Measurements from ENCODE around the gene IFI44.

IFI44 gene

DNA sequence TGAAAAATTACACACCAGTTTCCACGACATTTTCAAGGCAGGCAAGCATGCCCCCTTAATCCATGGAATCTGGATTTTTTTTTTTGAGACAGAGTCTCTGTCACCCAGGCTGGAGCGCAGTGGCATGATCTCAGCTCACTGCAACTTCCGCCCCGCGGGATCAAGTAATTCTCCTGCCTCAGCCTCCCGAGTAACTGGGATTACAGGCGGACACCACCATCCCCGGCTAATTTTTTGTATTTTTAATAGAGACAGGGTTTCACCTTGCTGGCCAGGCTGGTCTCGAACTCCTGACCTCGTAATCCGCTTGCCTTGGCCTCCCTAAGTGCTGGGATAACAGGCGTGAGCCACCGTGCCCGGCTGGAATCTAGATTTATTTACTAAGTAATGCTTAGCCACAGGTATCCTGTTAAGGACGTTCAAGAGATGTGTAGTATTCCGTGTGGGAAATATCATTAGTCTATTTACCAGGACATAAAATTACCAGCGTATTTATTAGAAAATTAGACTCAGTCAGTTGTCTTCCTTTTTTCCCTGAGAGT, 2.5 kb downstream of the IFI44 start:
- no peak overlapping the region for H3K9ac ChIP-seq (ENCODE audit: low read length)
- H3K9me3 ChIP-seq (ENCODE audit: low read length) = no peaks in the 10 kb centered on the region
- no peak overlapping the region for H3K27ac ChIP-seq (ENCODE audit: low read depth, low read length)
- H3K27me3 ChIP-seq (ENCODE audit: control insufficient read depth in 1 of 2, insufficient read depth in 2 of 2, low read length in 2 of 2) = no peaks in the 10 kb centered on the region
- H3K36me3 ChIP-seq (ENCODE audit: insufficient read depth, low read length) = no peaks in the 10 kb centered on the region
- H3K4me1 ChIP-seq (ENCODE audit: insufficient read depth, low read length) = peaks cover 4% of the 10 kb centered on the region
- no peak overlapping the region for H3K4me3 ChIP-seq (ENCODE audit: low read depth in 1 of 2, low read length in 2 of 2)

DNA sequence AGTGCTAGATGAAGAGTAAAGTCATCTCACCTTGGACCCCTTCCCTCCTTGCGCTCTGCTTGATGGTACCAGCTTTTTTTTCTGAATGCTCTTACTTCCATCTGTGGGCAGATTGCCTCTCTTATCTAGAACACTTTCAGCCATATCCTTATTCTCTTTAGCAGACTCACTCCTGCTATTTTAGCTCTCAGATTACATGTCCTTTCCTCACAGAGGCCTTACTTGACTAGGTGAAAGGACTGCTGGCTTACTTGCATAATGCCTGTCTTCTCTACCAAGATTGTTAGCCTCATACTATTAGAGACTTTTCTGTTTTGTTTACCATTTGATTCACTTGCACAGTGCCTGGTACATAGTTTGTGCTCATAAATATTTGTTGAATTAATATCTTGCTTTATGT, 9.3 kb downstream of the IFI44 start:
- Histone ChIP-seq H3K4me1 (ENCODE audit: insufficient read depth, low read length) (no peaks in the 10 kb centered on the region), H3K36me3 (ENCODE audit: insufficient read depth, low read length) (peaks cover 5% of the 10 kb centered on the region), H3K27me3 (ENCODE audit: control insufficient read depth in 1 of 2, insufficient read depth in 2 of 2, low read length in 2 of 2) (no peaks in the 10 kb centered on the region), H3K27ac (ENCODE audit: low read depth, low read length) (no peak overlapping the region), H3K9ac (ENCODE audit: low read length) (no peak overlapping the region), H3K4me3 (ENCODE audit: low read depth in 1 of 2, low read length in 2 of 2) (no peak overlapping the region), H3K9me3 (ENCODE audit: low read length) (no peaks in the 10 kb centered on the region)

DNA sequence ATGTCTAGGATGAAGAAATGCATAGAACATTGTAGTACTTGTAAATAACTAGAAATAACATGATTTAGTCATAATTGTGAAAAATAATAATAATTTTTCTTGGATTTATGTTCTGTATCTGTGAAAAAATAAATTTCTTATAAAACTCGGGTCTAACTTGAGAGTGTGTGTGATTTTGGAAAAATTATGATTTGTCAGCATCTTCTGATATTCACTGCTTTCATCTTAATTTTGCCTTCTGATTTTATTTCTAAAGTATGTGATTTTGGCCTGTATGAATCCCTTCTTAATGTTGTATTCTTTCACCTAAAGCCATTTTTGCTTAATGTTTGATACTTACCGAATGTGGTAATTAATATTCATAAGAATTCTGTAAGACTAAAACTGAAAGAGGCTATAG, 14.3 kb downstream of the IFI44 start:
- no peaks in the 10 kb centered on the region for H3K27me3 ChIP-seq (ENCODE audit: control insufficient read depth in 1 of 2, insufficient read depth in 2 of 2, low read length in 2 of 2)
- H3K36me3 ChIP-seq (ENCODE audit: insufficient read depth, low read length) = peaks cover 3% of the 10 kb centered on the region
- no peak overlapping the region for H3K9ac ChIP-seq (ENCODE audit: low read length)
- H3K27ac ChIP-seq (ENCODE audit: low read depth, low read length) = no peak overlapping the region
- no peak overlapping the region for H3K4me3 ChIP-seq (ENCODE audit: low read depth in 1 of 2, low read length in 2 of 2)
- no peaks in the 10 kb centered on the region for H3K4me1 ChIP-seq (ENCODE audit: insufficient read depth, low read length)
- no peaks in the 10 kb centered on the region for H3K9me3 ChIP-seq (ENCODE audit: low read length)

DNA sequence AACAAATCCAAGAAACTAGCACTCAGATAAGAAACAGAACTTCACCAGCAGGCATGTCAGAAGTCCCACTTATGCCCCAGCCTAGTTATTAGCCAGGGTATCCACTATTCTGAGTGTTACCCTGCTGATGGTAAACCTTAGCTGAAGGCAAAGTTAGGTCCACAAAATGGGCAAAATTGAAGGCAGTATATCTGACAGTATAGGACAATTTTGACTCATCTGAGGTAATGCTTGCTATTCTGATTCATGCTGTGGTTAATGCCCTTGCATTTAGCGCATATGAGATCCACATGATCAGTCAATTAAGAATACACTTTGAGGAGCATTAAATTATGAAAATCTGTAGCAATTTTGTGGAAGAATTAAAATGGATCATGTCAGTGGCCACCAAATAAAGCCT, 15.1 kb downstream of the IFI44 start:
- no peaks in the 10 kb centered on the region for H3K9me3 ChIP-seq (ENCODE audit: low read length)
- H3K4me3 ChIP-seq (ENCODE audit: low read depth in 1 of 2, low read length in 2 of 2) = no peak overlapping the region
- H3K27me3 ChIP-seq (ENCODE audit: control insufficient read depth in 1 of 2, insufficient read depth in 2 of 2, low read length in 2 of 2) = no peaks in the 10 kb centered on the region
- no peak overlapping the region for H3K9ac ChIP-seq (ENCODE audit: low read length)
- no peaks in the 10 kb centered on the region for H3K4me1 ChIP-seq (ENCODE audit: insufficient read depth, low read length)
- H3K36me3 ChIP-seq (ENCODE audit: insufficient read depth, low read length) = no peaks in the 10 kb centered on the region
- no peak overlapping the region for H3K27ac ChIP-seq (ENCODE audit: low read depth, low read length)

DNA sequence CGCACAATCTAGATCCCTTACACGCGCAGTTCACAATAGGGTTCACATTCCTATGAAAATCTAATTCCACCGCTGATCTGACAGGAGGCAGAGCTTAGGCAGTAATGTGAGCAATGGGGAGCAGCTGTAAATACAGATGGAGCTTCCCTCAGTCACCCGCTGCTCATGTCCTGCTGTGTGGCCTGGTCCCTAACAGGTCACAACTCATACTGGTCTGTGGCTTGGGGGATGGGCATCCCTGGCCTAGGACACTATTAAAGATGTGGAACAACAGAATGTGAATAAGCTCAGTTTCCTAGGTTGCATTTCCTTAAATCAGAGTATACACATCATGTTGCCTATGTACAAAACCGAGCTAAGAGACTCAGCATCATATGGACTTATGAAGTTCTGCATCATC, 16.2 kb downstream of the IFI44 start:
- no peaks in the 10 kb centered on the region for H3K9me3 ChIP-seq (ENCODE audit: low read length)

DNA sequence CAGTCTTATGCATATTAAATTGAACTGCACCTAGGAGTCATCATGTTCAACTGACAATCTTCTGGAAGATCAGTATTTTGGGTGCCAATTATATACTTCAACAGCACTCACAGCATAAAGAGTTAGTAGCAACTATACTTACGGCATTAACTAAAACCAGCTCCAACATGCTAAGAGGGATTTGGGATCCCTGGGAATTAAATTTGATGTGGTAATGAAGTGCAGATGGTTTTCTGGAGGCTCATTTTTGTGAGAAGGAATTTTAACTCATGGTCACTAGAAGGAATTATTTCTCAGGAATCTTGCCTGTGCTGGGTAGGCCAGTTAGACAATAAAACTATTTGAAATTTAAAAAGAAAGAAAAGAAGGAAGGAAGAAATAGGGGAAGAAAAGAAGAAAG, 18.3 kb downstream of the IFI44 start:
- no peak overlapping the region for H3K4me3 ChIP-seq (ENCODE audit: low read depth in 1 of 2, low read length in 2 of 2)
- no peaks in the 10 kb centered on the region for H3K27me3 ChIP-seq (ENCODE audit: control insufficient read depth in 1 of 2, insufficient read depth in 2 of 2, low read length in 2 of 2)
- H3K4me1 ChIP-seq (ENCODE audit: insufficient read depth, low read length) = no peaks in the 10 kb centered on the region
- H3K27ac ChIP-seq (ENCODE audit: low read depth, low read length) = no peak overlapping the region
- no peak overlapping the region for H3K9ac ChIP-seq (ENCODE audit: low read length)
- no peaks in the 10 kb centered on the region for H3K9me3 ChIP-seq (ENCODE audit: low read length)
- H3K36me3 ChIP-seq (ENCODE audit: insufficient read depth, low read length) = no peaks in the 10 kb centered on the region

More for the DNA sequence above, 16.2 kb downstream of the IFI44 start:
- no peaks in the 10 kb centered on the region for H3K27me3 ChIP-seq (ENCODE audit: control insufficient read depth in 1 of 2, insufficient read depth in 2 of 2, low read length in 2 of 2)
- no peak overlapping the region for H3K9ac ChIP-seq (ENCODE audit: low read length)
- H3K36me3 ChIP-seq (ENCODE audit: insufficient read depth, low read length) = no peaks in the 10 kb centered on the region
- no peaks in the 10 kb centered on the region for H3K4me1 ChIP-seq (ENCODE audit: insufficient read depth, low read length)
- H3K4me3 ChIP-seq (ENCODE audit: low read depth in 1 of 2, low read length in 2 of 2) = no peak overlapping the region
- H3K27ac ChIP-seq (ENCODE audit: low read depth, low read length) = no peak overlapping the region

DNA sequence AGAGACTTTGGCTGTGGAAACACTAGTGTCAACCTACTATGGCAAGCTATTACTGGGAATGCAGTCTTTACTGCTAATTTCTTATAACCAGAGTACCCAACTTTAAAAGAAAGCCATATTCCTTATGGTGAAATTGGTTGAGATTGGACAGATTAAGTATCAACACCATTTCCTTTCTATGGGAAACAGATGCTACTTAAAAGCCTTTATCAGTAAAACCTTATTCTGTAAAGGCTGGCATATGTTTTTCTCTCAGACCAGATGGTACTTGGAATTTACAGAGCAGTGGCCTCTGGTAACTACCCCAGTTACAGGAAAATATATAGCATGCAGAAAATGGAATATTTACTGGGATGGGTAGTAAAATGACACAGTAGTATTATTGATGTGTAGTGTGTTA, 18.8 kb downstream of the IFI44 start:
- no peak overlapping the region for H3K9ac ChIP-seq (ENCODE audit: low read length)
- H3K4me3 ChIP-seq (ENCODE audit: low read depth in 1 of 2, low read length in 2 of 2) = no peak overlapping the region
- H3K4me1 ChIP-seq (ENCODE audit: insufficient read depth, low read length) = no peaks in the 10 kb centered on the region
- H3K27ac ChIP-seq (ENCODE audit: low read depth, low read length) = no peak overlapping the region
- no peaks in the 10 kb centered on the region for H3K27me3 ChIP-seq (ENCODE audit: control insufficient read depth in 1 of 2, insufficient read depth in 2 of 2, low read length in 2 of 2)
- H3K36me3 ChIP-seq (ENCODE audit: insufficient read depth, low read length) = no peaks in the 10 kb centered on the region
- H3K9me3 ChIP-seq (ENCODE audit: low read length) = no peaks in the 10 kb centered on the region

DNA sequence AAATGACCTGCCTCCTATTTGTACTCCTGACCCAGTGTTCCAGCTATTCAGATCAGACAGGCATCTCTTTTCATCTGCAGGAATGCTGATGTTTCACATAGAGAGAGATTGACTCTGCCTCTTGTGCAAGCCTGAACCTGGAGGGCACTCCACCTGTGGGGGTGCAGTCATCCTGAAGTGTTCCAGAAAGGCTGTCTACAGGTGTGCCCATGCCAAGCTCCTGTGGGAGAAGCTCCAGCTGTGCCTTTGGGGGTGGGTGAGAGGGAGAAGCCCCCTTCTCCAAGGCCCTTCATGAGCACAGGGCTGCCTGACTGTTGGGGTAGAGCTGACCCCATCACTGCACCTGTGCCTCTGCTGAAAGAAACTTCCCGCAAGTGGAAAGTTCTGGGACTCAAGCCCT, 22.8 kb downstream of the IFI44 start:
- no peak overlapping the region for H3K4me3 ChIP-seq (ENCODE audit: low read depth in 1 of 2, low read length in 2 of 2)
- no peaks in the 10 kb centered on the region for H3K36me3 ChIP-seq (ENCODE audit: insufficient read depth, low read length)
- no peaks in the 10 kb centered on the region for H3K9me3 ChIP-seq (ENCODE audit: low read length)
- no peak overlapping the region for H3K27ac ChIP-seq (ENCODE audit: low read depth, low read length)
- no peaks in the 10 kb centered on the region for H3K27me3 ChIP-seq (ENCODE audit: control insufficient read depth in 1 of 2, insufficient read depth in 2 of 2, low read length in 2 of 2)
- no peaks in the 10 kb centered on the region for H3K4me1 ChIP-seq (ENCODE audit: insufficient read depth, low read length)
- H3K9ac ChIP-seq (ENCODE audit: low read length) = no peak overlapping the region

DNA sequence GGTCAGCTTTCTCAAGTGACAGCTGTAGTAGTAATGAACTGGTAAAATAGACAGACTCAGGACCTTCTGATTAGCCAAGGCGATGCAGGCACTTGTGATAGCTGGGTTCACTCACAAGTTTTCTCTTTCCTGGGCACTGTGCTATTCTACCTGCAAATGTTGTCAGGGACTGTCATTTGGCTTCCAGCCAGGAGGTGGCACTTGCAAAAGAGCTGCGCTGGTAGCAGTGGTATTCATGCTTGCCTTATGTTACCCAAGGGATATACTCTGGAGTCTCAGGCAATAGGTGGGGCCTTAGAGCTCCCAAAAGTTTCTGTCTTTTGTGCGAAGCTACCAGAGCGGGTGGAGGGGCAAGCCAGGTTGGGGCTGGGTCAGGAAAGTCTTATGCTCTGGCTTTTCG, 23.5 kb downstream of the IFI44 start:
- no peak overlapping the region for H3K4me3 ChIP-seq (ENCODE audit: low read depth in 1 of 2, low read length in 2 of 2)
- no peaks in the 10 kb centered on the region for H3K4me1 ChIP-seq (ENCODE audit: insufficient read depth, low read length)
- no peak overlapping the region for H3K27ac ChIP-seq (ENCODE audit: low read depth, low read length)
- H3K9me3 ChIP-seq (ENCODE audit: low read length) = no peaks in the 10 kb centered on the region
- H3K9ac ChIP-seq (ENCODE audit: low read length) = no peak overlapping the region
- H3K36me3 ChIP-seq (ENCODE audit: insufficient read depth, low read length) = no peaks in the 10 kb centered on the region
- no peaks in the 10 kb centered on the region for H3K27me3 ChIP-seq (ENCODE audit: control insufficient read depth in 1 of 2, insufficient read depth in 2 of 2, low read length in 2 of 2)

DNA sequence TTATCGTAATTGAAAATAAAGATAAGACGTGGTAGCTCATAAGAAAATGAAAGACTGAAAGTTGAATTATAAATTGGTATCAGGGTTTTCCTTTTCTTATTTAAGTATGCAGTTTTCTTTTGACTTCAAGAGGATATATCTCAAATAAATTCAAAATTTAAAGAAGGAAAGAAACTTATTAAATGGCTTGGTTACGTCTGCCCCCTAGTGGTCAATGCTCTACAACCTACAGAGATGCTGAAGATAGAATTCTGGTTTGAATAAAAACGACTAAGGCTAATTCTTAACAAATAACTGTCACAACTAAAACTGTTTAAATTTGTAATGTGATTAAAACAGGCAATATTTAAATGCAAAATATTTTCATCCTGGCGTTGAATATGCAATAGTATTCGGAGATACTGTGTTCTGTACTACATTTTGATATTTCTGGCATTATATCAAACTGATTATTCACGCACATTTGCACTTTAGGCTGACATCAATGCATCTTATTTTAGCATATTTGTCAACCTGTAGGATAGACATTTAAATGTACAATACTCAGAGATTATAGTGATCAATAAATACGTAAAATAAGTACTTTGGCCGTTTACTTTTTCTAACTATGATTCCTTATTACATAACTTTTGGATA, 26.8 kb downstream of the IFI44 start:
- no peaks in the 10 kb centered on the region for H3K4me1 ChIP-seq (ENCODE audit: insufficient read depth, low read length)
- H3K27me3 ChIP-seq (ENCODE audit: control insufficient read depth in 1 of 2, insufficient read depth in 2 of 2, low read length in 2 of 2) = no peaks in the 10 kb centered on the region
- H3K36me3 ChIP-seq (ENCODE audit: insufficient read depth, low read length) = no peaks in the 10 kb centered on the region
- no peaks in the 10 kb centered on the region for H3K9me3 ChIP-seq (ENCODE audit: low read length)
- no peak overlapping the region for H3K27ac ChIP-seq (ENCODE audit: low read depth, low read length)
- no peak overlapping the region for H3K9ac ChIP-seq (ENCODE audit: low read length)
- no peak overlapping the region for H3K4me3 ChIP-seq (ENCODE audit: low read depth in 1 of 2, low read length in 2 of 2)

DNA sequence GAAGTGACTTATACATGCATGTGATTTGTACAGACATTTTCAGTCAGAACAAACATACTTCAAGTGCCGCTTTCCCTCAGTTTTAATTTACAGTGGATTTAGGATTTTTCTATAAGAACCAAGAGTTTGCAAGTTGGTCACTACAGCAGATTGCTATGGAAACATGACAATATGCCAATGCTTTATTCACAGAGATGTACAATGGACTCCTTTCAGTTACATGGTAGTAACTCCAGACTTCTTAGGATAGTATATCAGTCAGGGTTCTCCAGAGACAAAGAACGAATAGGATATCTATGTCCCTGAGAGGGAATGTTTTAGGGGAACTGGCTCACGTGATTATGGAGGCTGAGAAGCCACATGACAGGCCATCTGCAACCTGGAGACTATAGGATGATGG, 27.4 kb downstream of the IFI44 start:
- no peak overlapping the region for H3K27ac ChIP-seq (ENCODE audit: low read depth, low read length)
- no peaks in the 10 kb centered on the region for H3K9me3 ChIP-seq (ENCODE audit: low read length)
- H3K4me3 ChIP-seq (ENCODE audit: low read depth in 1 of 2, low read length in 2 of 2) = no peak overlapping the region
- H3K27me3 ChIP-seq (ENCODE audit: control insufficient read depth in 1 of 2, insufficient read depth in 2 of 2, low read length in 2 of 2) = no peaks in the 10 kb centered on the region
- no peak overlapping the region for H3K9ac ChIP-seq (ENCODE audit: low read length)
- no peaks in the 10 kb centered on the region for H3K4me1 ChIP-seq (ENCODE audit: insufficient read depth, low read length)
- H3K36me3 ChIP-seq (ENCODE audit: insufficient read depth, low read length) = no peaks in the 10 kb centered on the region

DNA sequence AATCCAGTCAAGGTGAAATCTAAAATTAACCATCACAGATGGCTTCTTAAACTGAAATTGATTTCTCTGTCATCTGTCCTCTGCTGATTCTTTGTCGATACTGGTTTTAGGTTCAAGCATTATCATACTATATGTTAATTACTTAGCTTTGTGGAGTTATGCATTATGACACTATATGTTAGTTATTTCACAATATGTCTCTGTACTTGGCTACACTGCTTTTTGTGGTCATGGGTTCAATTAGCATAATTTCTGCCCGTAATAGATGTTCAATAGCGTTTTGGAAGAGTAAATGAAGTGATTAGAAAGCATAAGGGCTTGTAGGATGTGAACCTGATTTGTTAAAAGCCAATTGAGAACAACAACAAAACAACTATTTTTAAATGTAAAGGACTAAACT, 28.2 kb downstream of the IFI44 start:
- H3K27me3 ChIP-seq (ENCODE audit: control insufficient read depth in 1 of 2, insufficient read depth in 2 of 2, low read length in 2 of 2) = no peaks in the 10 kb centered on the region
- H3K4me3 ChIP-seq (ENCODE audit: low read depth in 1 of 2, low read length in 2 of 2) = no peak overlapping the region
- H3K4me1 ChIP-seq (ENCODE audit: insufficient read depth, low read length) = no peaks in the 10 kb centered on the region
- no peaks in the 10 kb centered on the region for H3K36me3 ChIP-seq (ENCODE audit: insufficient read depth, low read length)
- H3K27ac ChIP-seq (ENCODE audit: low read depth, low read length) = no peak overlapping the region
- no peaks in the 10 kb centered on the region for H3K9me3 ChIP-seq (ENCODE audit: low read length)
- H3K9ac ChIP-seq (ENCODE audit: low read length) = no peak overlapping the region
